ENCODE results near the gene GAREM1. TPM values are rescaled to one million over a fixed set of nuclear protein-coding genes. Genes with fewer than 3 reads are reported as not detected.
"Not testable (repeated sequence)": the region's sequence is repeated elsewhere in the genome, so short reads cannot be mapped to it uniquely, and the experiment has no call there.

GAREM1 gene
- total and polyA plus RNA-seq, 12 donors: 3.5 to 69.5 (median 23.0) TPM

DNA sequence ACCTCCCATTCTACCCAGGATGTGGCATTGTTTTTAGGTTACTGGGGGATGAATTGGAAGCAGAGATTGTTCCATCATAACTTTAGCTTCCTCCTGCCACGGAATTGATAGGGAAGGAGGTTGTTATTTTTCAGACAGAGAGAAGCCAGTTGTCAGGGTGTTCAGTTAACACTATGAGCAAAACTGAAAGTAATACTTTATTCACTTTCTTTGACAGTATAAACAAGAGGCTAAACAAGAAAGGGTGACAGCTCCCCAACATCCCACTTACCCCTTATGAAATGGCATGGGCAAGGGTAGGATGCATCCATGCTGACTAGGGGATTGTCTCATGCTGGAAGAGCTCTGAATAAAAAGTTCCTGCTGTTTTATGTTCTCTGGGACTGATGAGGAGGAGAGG lies 36.4 kb upstream of the GAREM1 start:
- no peak for DNase-seq
- H3K36me3 ChIP-seq (replicated peaks in 1 of 2): no peaks in the 10 kb centered on the region
- H3K4me1 ChIP-seq (replicated peaks in 1 of 2): no peaks in the 10 kb centered on the region
- H3K9me3 ChIP-seq (replicated peaks in 1 of 3): no peaks in the 10 kb centered on the region
- no peak overlapping the region for H3K27ac ChIP-seq
- no peak overlapping the region for H3K4me3 ChIP-seq
- TF ChIP-seq POLR2A (IDR thresholded peaks at IDR 0.05) (no peak), CTCF (IDR thresholded peaks at IDR 0.05) (no peak)
- H3K27me3 ChIP-seq: no peaks in the 10 kb centered on the region
- 40 to 56% (median 47%) methylated on average over 1 of the region's 1 CpG for WGBS, 4 donors
- intact Hi-C loops (cut with DNase I): loop anchor here in 1 of 2 donors (10.0 kb wide), 1 partner anchor 58 kb away; no protein-coding TSS in a partner anchor

DNA sequence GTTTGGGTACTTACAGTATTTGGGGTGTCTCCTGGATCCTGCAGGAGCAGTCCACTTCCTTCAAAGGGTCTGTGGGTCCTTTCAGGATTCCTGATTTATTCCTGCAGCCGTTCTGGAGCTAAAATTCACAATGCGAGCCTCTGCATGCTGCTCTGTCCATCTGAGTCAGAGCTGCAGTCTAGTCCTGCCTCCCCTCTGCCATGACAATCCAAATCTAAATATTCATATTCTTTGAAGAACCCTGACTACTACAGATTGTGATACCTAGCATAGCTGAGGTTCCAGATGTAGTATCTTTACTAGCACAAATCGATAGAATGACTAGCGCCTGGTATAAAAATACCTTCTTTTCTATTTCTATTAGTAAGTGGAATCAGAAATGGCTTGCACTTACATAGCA lies 31.3 kb upstream of the GAREM1 start:
- no peak for DNase-seq
- no peak overlapping the region for H3K4me3 ChIP-seq
- no peak overlapping the region for H3K27ac ChIP-seq
- H3K27me3 ChIP-seq: no peaks in the 10 kb centered on the region
- no peak for TF ChIP-seq POLR2A (IDR thresholded peaks at IDR 0.05)
- WGBS, 4 donors: 64 to 84% (median 81%) methylated on average over 4 of the region's 4 CpGs
- H3K36me3 ChIP-seq (replicated peaks in 1 of 2): no peaks in the 10 kb centered on the region
- no peaks in the 10 kb centered on the region for H3K9me3 ChIP-seq (replicated peaks in 1 of 3)
- intact Hi-C loops (cut with DNase I): loop anchor here in 1 of 2 donors (10.0 kb wide), 1 partner anchor 63 kb away; no protein-coding TSS in a partner anchor
- H3K4me1 ChIP-seq (replicated peaks in 1 of 2): no peaks in the 10 kb centered on the region

GRCh38 chr18:32501242-32501641 lies 30.6 kb upstream of the GAREM1 start:
- not testable (repeated sequence) for H3K27me3 ChIP-seq; H3K4me3 ChIP-seq; H3K36me3 ChIP-seq (replicated peaks in 1 of 2); H3K4me1 ChIP-seq (replicated peaks in 1 of 2); H3K27ac ChIP-seq; H3K9me3 ChIP-seq (replicated peaks in 1 of 3); DNase-seq
- WGBS, 4 donors: 67 to 90% (median 80%) methylated on average over 2 of the region's 2 CpGs
- intact Hi-C loops (cut with DNase I): loop anchor here in 1 of 2 donors (10.0 kb wide), 1 partner anchor 64 kb away; no protein-coding TSS in a partner anchor

DNA sequence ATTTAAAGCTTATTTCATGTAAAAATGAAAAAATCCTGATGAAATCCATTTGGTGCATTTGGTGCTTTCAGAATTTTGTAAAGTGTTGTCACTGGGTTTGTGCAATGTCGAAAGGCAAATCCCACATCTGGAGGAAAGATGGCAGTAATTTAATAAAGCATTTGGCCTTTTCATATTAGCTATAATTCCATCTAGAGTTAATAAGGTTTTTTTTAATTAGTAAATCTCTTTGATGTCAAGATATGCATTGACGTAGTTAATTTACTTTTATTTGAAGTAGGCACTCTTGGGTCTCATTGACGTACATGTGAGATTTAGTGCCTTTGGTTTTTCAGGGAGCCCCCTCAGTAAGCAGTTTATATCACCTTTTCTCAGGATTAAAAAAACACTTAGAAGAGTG lies 12.3 kb upstream of the GAREM1 start:
- TF ChIP-seq CTCF (IDR thresholded peaks at IDR 0.05) (no peak), POLR2A (IDR thresholded peaks at IDR 0.05) (no peak)
- WGBS, 4 donors: 85 to 93% (median 89%) methylated on average over 3 of the region's 3 CpGs
- Histone ChIP-seq H3K27me3 (no peaks in the 10 kb centered on the region), H3K4me1 (replicated peaks in 1 of 2) (no peaks in the 10 kb centered on the region), H3K4me3 (no peak overlapping the region), H3K36me3 (replicated peaks in 1 of 2) (no peaks in the 10 kb centered on the region), H3K27ac (no peak overlapping the region), H3K9me3 (replicated peaks in 1 of 3) (no peaks in the 10 kb centered on the region)
- no peak for DNase-seq
- intact Hi-C loops (cut with DNase I): loop anchor here in 1 of 2 donors (10.0 kb wide), 1 partner anchor 62 kb away; no protein-coding TSS in a partner anchor

DNA sequence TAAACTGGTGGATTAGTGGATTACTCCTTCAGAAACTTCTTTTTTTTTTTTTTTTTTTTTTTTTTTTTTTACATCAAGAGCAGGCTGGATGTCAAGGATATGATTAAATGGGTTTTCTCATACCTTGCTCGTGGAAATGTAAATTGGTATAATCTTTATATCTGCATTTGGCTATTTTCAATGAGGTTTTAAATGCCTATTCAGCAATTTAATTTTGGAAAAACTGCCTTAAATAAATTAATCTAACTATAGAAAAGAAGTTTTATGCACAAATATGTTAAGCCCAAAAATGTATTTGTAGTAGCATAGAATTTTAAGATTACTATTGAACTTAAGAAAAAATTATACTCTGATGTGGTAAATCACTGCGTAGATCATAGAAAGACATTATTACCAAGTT lies 11.4 kb upstream of the GAREM1 start:
- intact Hi-C loops (cut with DNase I): loop anchor here in 1 of 2 donors (10.0 kb wide), 1 partner anchor 63 kb away; no protein-coding TSS in a partner anchor
- 84 to 93% (median 86%) methylated on average over 2 of the region's 2 CpGs for WGBS, 4 donors
- H3K9me3 ChIP-seq (replicated peaks in 1 of 3): no peaks in the 10 kb centered on the region
- no peak overlapping the region for H3K4me3 ChIP-seq
- H3K27me3 ChIP-seq: no peaks in the 10 kb centered on the region
- H3K4me1 ChIP-seq (replicated peaks in 1 of 2): no peaks in the 10 kb centered on the region
- no peak overlapping the region for H3K27ac ChIP-seq
- no peak for DNase-seq
- no peak for TF ChIP-seq CTCF (IDR thresholded peaks at IDR 0.05)
- no peak for TF ChIP-seq POLR2A (IDR thresholded peaks at IDR 0.05)
- H3K36me3 ChIP-seq (replicated peaks in 1 of 2): no peaks in the 10 kb centered on the region
